Activated naive CD4-positive, alpha-beta T cell treated with anti-CD3 and anti-CD28 coated beads, Interleukin-2, amount 50 U/mL, for 16 hours (primary cell): Measurements from ENCODE around the gene CMTR1.
"Not testable (repeated sequence)": the region's sequence is repeated elsewhere in the genome, so short reads cannot be mapped to it uniquely, and the experiment has no call there.

Source experiments
- DNase-seq: peaks from one replicate; pipeline ENCODE4 v3.0.0-alpha.2; 2020

The CMTR1 gene

GRCh38 chr6:37492991-37493660, 60.1 kb downstream of the CMTR1 start:
- no peak for DNase-seq

- no peak for DNase-seq
These were observed 60.6 kb downstream of the CMTR1 start for GRCh38 chr6:37493661-37493995.

GRCh38 chr6:37495244-37495934, 62.4 kb downstream of the CMTR1 start:
- peak; percentile 43 for DNase-seq

- DNase-seq, result no peak
These were observed 64.2 kb downstream of the CMTR1 start for GRCh38 chr6:37496951-37497885.

- DNase-seq, result peak; percentile 97
These were observed 66.6 kb downstream of the CMTR1 start, which contains the start of gene CCDC167 for GRCh38 chr6:37499433-37500293. Gene CCDC167 (minus strand): TSS chr6:37499893. CDS start chr6:37499863, 30 bp downstream.

- no peak for DNase-seq
These were observed 67.2 kb downstream of the CMTR1 start for GRCh38 chr6:37500294-37500608.

- not testable (repeated sequence) for DNase-seq
These were observed 67.9 kb downstream of the CMTR1 start for GRCh38 chr6:37500904-37501303.

GRCh38 chr6:37501632-37502491, 68.8 kb downstream of the CMTR1 start:
- no peak for DNase-seq

- no peak for DNase-seq
These were observed 69.8 kb downstream of the CMTR1 start for GRCh38 chr6:37502703-37503291.

GRCh38 chr6:37503309-37503965, 70.4 kb downstream of the CMTR1 start:
- no peak for DNase-seq

GRCh38 chr6:37504024-37504423, 71.0 kb downstream of the CMTR1 start:
- DNase-seq, result no peak

GRCh38 chr6:37506479-37506878, 73.5 kb downstream of the CMTR1 start:
- DNase-seq, result no peak

- no peak for DNase-seq
These were observed 74.1 kb downstream of the CMTR1 start for GRCh38 chr6:37507077-37507476.

GRCh38 chr6:37507690-37508421, 74.8 kb downstream of the CMTR1 start:
- DNase-seq, result peak; percentile 42

GRCh38 chr6:37511201-37511600, 78.2 kb downstream of the CMTR1 start:
- no peak for DNase-seq

GRCh38 chr6:37511910-37512399, 78.9 kb downstream of the CMTR1 start:
- no peak for DNase-seq

- no peak for DNase-seq
These were observed 79.5 kb downstream of the CMTR1 start for GRCh38 chr6:37512400-37513011.

- no peak for DNase-seq
These were observed 80.1 kb downstream of the CMTR1 start for GRCh38 chr6:37513155-37513554.

GRCh38 chr6:37513576-37513975, 80.6 kb downstream of the CMTR1 start:
- no peak for DNase-seq
